Subcutaneous preadipocyte (primary cell): ENCODE results near the gene POLR3B. TPM values are rescaled to one million over a fixed set of nuclear protein-coding genes. Genes with fewer than 3 reads are reported as not detected.

Experiments
- total RNA-seq: library from RNA; depleted of rRNA; stranded (reverse); fragments of >200 nt; gene quantifications from 2 replicates; pipeline ENCODE4 v1.2.3, GENCODE V29; 2012

Gene POLR3B
- total RNA-seq, result 9.2 and 13.9 TPM in 2 replicates

GRCh38 chr12:106357549-106358395 lies at the start of gene POLR3B:
TSS of gene POLR3B (plus strand) at chr12:106357748. CDS start at chr12:106357880, 132 bp downstream.

Other genes with a start within 250 kb of the POLR3B start
- 0.73 and 1.6 TPM in 2 replicates for gene NUAK1, start 218.8 kb upstream of the POLR3B start, total RNA-seq
- gene CKAP4, start 109.7 kb upstream of the POLR3B start, total RNA-seq, result 111 and 139 TPM in 2 replicates
- gene TCP11L2, start 55.0 kb upstream of the POLR3B start, total RNA-seq, result 15.2 and 22.0 TPM in 2 replicates
- gene RFX4, start 225.3 kb downstream of the POLR3B start, total RNA-seq, result not detected in 2 replicates